Neural cell (in vitro differentiated cells): ENCODE measurements around the gene AP1M1. TPM values are rescaled to one million over a fixed set of nuclear protein-coding genes. Genes with fewer than 3 reads are reported as not detected.
A peak's percentile ranks its signal among the peaks of the same experiment; 100 is the strongest.

Experiments used
- H2AFZ ChIP-seq: fragments of 200-600, 300-800 bp; sonication (generic), shearing (Covaris generic); 2 replicates; pipeline ENCODE4 v1.6.0; 2014; ENCODE audit warnings: low read depth, mild to moderate bottlenecking, antibody characterized with exemption, low read length, moderate library complexity
- H3F3A ChIP-seq: fragments of 200-600 bp; shearing (Covaris generic); 2 replicates; pipeline ENCODE4 v1.6.1; 2016; ENCODE audit warnings: mild to moderate bottlenecking, moderate library complexity, mixed read lengths, antibody characterized with exemption, low read length; ENCODE audit not compliant: insufficient read depth, poor library complexity, severe bottlenecking
- H3K27ac ChIP-seq: fragments of 200-600, 300-800 bp; sonication (generic), shearing (Covaris generic); 2 replicates; pipeline ENCODE4 v1.5.1; 2014; ENCODE audit warnings: mild to moderate bottlenecking, low read length, moderate library complexity
- H3K27me3 ChIP-seq: fragments of 300-800, 200-600 bp; sonication (generic), shearing (Covaris generic); 2 replicates; pipeline ENCODE4 v1.6.0; 2014; ENCODE audit warnings: mild to moderate bottlenecking, low read depth, low read length, moderate library complexity; ENCODE audit not compliant: insufficient read depth
- H3K36me3 ChIP-seq: fragments of 300-800, 200-600 bp; sonication (generic), shearing (Covaris generic); 2 replicates; pipeline ENCODE4 v1.5.1; 2014; ENCODE audit warnings: mild to moderate bottlenecking, antibody characterized with exemption, low read length, moderate library complexity; ENCODE audit not compliant: insufficient read depth
- H3K4me2 ChIP-seq: fragments of 300-800, 200-600 bp; sonication (generic), shearing (Covaris generic); 2 replicates; pipeline ENCODE4 v1.6.0; 2014; ENCODE audit warnings: mild to moderate bottlenecking, low read length
- H3K4me3 ChIP-seq: fragments of 300-800, 200-600 bp; sonication (generic), shearing (Covaris generic); 2 replicates; pipeline ENCODE4 v1.5.1; 2014; ENCODE audit warnings: mild to moderate bottlenecking, low read length, moderate library complexity
- H3K79me2 ChIP-seq: fragments of 200-600 bp; shearing (Covaris generic); replicated peaks from 2 replicates; pipeline ENCODE4 v1.6.0; 2014; ENCODE audit warnings: mild to moderate bottlenecking, low read length, moderate library complexity; ENCODE audit not compliant: insufficient read depth
- H3K9ac ChIP-seq: fragments of 300-800, 200-600 bp; sonication (generic), shearing (Covaris generic); 2 replicates; pipeline ENCODE4 v1.6.1; 2016; ENCODE audit warnings: mild to moderate bottlenecking, low read length, mixed read lengths
- H3K9me2 ChIP-seq: fragments of 200-600 bp; shearing (Covaris generic); 2 replicates; pipeline ENCODE4 v1.6.1; 2016; ENCODE audit warnings: mild to moderate bottlenecking, low read length, mixed read lengths; ENCODE audit not compliant: insufficient read depth
- H3K9me3 ChIP-seq: fragments of 200-600, 300-800 bp; sonication (generic), shearing (Covaris generic); 2 replicates; pipeline ENCODE4 v1.6.1; 2016; ENCODE audit warnings: mild to moderate bottlenecking, mixed run types, low read length, moderate library complexity, mixed read lengths
- H4K20me1 ChIP-seq: fragments of 200-600 bp; shearing (Covaris generic); 2 replicates; pipeline ENCODE4 v1.6.1; 2016; ENCODE audit warnings: mild to moderate bottlenecking, mixed run types; ENCODE audit not compliant: insufficient read depth
- EP300 ChIP-seq: fragments of 450-650 bp; conservative IDR thresholded peaks from 2 replicates; pipeline ENCODE4 v1.6.1; 2014; ENCODE audit warnings: antibody characterized with exemption, mild to moderate bottlenecking, moderate library complexity; ENCODE audit not compliant: poor library complexity, severe bottlenecking
- EZH2 ChIP-seq: fragments of 200-600, 300-800 bp; shearing (Covaris generic), sonication (generic); IDR thresholded peaks from 2 replicates; pipeline ENCODE4 v1.6.1; 2014; ENCODE audit warnings: antibody characterized with exemption, low read length, borderline replicate concordance, mild to moderate bottlenecking; ENCODE audit not compliant: insufficient read depth, poor library complexity, severe bottlenecking
- MXI1 ChIP-seq: fragments of 450-650 bp; conservative IDR thresholded peaks from 2 replicates; pipeline ENCODE4 v1.6.1; 2014; ENCODE audit warnings: antibody characterized with exemption, mild to moderate bottlenecking; ENCODE audit not compliant: poor library complexity, severe bottlenecking
- POLR2AphosphoS5 ChIP-seq: IDR thresholded peaks from 2 replicates; pipeline ENCODE4 v1.6.1; 2012
- RAD21 ChIP-seq: fragments of 450-650 bp; conservative IDR thresholded peaks from 2 replicates; pipeline ENCODE4 v1.6.1; 2014; ENCODE audit warnings: antibody characterized with exemption, mild to moderate bottlenecking, moderate library complexity
- SMC3 ChIP-seq: fragments of 450-650 bp; conservative IDR thresholded peaks from 2 replicates; pipeline ENCODE4 v1.6.1; 2014; ENCODE audit warnings: antibody characterized with exemption, mild to moderate bottlenecking, moderate library complexity; ENCODE audit not compliant: poor library complexity
- TAF1 ChIP-seq: IDR thresholded peaks from 2 replicates; pipeline ENCODE4 v1.6.1; 2012; ENCODE audit warnings: low read depth
- polyA plus RNA-seq: library from polyadenylated mRNA; depleted of rRNA; stranded (reverse); fragments of >200 nt; gene quantifications from 2 replicates; pipeline ENCODE4 v1.2.3, GENCODE V29; 2014
- TF ChIP-seq, protein P1 (sequence below): fragments of 450-650 bp; IDR thresholded peaks from 2 replicates; pipeline ENCODE4 v1.5.1; 2014; ENCODE audit warnings: antibody characterized with exemption, mild to moderate bottlenecking, moderate library complexity; ENCODE audit not compliant: poor library complexity, severe bottlenecking
- TF ChIP-seq, protein P2 (sequence below): IDR thresholded peaks from 2 replicates; pipeline ENCODE4 v1.6.1; 2012; ENCODE audit warnings: borderline replicate concordance

The AP1M1 gene
- polyA plus RNA-seq, 1 donor from 2014 or later = 81.4 TPM

DNA sequence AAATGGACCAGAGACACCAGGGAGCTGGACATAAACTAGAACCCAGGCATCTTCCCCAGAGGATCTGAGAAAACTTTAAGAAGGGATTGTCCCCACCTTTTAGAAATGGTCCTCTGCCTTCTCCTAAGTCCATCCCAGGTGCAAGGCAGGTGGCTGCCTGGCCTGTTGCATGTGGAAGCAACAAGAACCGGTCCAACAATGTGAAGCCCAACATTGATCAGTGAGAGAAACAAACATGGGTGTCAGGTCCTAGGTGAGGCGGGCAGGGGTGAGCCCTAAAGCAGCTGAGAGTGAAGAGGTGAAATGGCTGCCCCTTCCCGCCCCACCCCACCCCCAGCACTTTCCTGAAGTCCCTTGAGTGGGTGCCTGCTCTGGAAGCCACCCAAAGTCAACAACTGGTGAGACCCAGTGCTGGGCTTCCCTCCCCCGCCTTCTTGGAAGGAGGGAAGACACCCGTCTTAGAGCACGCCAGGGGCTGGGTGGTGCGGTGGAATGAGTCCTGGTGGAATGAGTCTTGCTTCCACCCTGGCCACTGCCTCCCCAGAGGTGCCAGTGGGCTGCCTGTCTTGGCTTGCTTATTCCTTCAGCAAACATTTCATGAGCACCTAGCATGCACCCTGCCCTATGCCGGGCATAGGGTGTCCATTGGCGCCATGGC is 1.7 kb downstream of the AP1M1 start:
- peaks cover 25% of the 10 kb centered on the region for H3K79me2 ChIP-seq
- no peaks in the 10 kb centered on the region for H3K27me3 ChIP-seq
- H3K27ac ChIP-seq = no peak overlapping the region
- H3K9ac ChIP-seq = no peak overlapping the region
- TF ChIP-seq, protein P1, sequence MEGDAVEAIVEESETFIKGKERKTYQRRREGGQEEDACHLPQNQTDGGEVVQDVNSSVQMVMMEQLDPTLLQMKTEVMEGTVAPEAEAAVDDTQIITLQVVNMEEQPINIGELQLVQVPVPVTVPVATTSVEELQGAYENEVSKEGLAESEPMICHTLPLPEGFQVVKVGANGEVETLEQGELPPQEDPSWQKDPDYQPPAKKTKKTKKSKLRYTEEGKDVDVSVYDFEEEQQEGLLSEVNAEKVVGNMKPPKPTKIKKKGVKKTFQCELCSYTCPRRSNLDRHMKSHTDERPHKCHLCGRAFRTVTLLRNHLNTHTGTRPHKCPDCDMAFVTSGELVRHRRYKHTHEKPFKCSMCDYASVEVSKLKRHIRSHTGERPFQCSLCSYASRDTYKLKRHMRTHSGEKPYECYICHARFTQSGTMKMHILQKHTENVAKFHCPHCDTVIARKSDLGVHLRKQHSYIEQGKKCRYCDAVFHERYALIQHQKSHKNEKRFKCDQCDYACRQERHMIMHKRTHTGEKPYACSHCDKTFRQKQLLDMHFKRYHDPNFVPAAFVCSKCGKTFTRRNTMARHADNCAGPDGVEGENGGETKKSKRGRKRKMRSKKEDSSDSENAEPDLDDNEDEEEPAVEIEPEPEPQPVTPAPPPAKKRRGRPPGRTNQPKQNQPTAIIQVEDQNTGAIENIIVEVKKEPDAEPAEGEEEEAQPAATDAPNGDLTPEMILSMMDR = no peak
- TF ChIP-seq EP300 (no peak), MXI1 (no peak), SMC3 (no peak), RAD21 (no peak), POLR2AphosphoS5 (no peak), EZH2 (no peak), TAF1 (no peak)
- TF ChIP-seq, protein P2, sequence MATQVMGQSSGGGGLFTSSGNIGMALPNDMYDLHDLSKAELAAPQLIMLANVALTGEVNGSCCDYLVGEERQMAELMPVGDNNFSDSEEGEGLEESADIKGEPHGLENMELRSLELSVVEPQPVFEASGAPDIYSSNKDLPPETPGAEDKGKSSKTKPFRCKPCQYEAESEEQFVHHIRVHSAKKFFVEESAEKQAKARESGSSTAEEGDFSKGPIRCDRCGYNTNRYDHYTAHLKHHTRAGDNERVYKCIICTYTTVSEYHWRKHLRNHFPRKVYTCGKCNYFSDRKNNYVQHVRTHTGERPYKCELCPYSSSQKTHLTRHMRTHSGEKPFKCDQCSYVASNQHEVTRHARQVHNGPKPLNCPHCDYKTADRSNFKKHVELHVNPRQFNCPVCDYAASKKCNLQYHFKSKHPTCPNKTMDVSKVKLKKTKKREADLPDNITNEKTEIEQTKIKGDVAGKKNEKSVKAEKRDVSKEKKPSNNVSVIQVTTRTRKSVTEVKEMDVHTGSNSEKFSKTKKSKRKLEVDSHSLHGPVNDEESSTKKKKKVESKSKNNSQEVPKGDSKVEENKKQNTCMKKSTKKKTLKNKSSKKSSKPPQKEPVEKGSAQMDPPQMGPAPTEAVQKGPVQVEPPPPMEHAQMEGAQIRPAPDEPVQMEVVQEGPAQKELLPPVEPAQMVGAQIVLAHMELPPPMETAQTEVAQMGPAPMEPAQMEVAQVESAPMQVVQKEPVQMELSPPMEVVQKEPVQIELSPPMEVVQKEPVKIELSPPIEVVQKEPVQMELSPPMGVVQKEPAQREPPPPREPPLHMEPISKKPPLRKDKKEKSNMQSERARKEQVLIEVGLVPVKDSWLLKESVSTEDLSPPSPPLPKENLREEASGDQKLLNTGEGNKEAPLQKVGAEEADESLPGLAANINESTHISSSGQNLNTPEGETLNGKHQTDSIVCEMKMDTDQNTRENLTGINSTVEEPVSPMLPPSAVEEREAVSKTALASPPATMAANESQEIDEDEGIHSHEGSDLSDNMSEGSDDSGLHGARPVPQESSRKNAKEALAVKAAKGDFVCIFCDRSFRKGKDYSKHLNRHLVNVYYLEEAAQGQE = no peak
- peak overlapping the region; percentile 100 for H3K4me3 ChIP-seq
- H3F3A ChIP-seq = no peaks in the 10 kb centered on the region
- no peaks in the 10 kb centered on the region for H3K9me2 ChIP-seq
- H3K36me3 ChIP-seq = no peaks in the 10 kb centered on the region
- no peaks in the 10 kb centered on the region for H4K20me1 ChIP-seq
- H2AFZ ChIP-seq = no peak overlapping the region
- H3K9me3 ChIP-seq = no peaks in the 10 kb centered on the region
- no peak overlapping the region for H3K4me2 ChIP-seq

DNA sequence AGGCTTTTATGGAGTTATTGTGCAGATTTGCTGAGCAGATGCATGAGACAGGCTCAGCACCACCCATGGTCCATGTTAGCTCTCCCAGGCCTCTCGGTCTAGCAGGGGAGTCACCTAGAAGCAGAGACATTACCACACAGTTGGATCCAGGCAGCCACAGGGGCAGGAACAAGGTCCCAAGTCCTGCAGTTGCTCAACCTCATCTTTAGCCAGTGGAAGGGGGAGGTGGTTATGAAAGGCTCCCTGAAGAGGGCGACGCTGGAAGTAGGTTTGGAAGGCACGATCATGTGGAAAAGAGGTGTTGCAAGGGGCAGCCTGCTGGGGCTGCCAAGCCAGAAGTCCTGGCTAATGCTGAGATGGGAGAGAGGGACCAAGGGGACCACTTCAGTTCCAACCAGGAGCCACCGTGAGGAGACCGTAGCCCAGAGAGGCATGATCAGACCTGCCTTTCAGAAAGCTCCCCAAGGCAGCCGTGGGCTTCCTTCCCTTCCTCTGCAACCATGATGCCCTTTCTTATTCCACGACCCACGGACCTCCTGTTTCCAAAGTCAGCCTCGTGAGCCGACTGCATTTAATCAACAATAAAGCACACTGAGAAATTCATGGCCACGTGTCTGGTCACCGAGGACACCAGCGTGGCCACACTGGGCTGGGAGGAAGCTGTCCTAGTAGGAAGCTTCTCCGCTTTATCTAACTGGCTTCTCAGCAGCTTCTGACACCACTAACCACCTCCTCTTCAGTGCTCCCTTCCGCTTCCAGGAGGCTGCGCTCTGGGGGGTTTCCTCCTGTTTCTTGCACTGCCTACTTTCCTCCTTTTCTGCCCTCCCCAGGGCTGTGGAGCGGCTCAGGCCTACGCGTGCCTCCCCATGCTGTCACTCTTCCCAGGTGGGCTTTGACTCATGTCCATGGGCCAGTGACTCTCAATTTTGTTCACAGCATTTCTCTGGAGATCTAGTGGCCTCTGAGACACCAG is 2.6 kb downstream of the AP1M1 start:
- no peaks in the 10 kb centered on the region for H4K20me1 ChIP-seq
- no peak overlapping the region for H2AFZ ChIP-seq

More for the DNA sequence above, 2.6 kb downstream of the AP1M1 start:
- no peaks in the 10 kb centered on the region for H3F3A ChIP-seq
- no peaks in the 10 kb centered on the region for H3K36me3 ChIP-seq
- H3K27ac ChIP-seq = no peak overlapping the region
- H3K9me2 ChIP-seq = no peaks in the 10 kb centered on the region
- no peak overlapping the region for H3K4me3 ChIP-seq
- no peaks in the 10 kb centered on the region for H3K27me3 ChIP-seq
- TF ChIP-seq, protein P1 = no peak
- no peak for TF ChIP-seq TAF1
- no peak for TF ChIP-seq POLR2AphosphoS5
- TF ChIP-seq RAD21 = no peak
- TF ChIP-seq EP300 = no peak
- no peak for TF ChIP-seq SMC3
- TF ChIP-seq EZH2 = no peak
- TF ChIP-seq, protein P2 = no peak
- TF ChIP-seq MXI1 = no peak
- H3K9me3 ChIP-seq = no peaks in the 10 kb centered on the region
- no peak overlapping the region for H3K9ac ChIP-seq
- peaks cover 25% of the 10 kb centered on the region for H3K79me2 ChIP-seq
- no peak overlapping the region for H3K4me2 ChIP-seq
